Coronary artery (tissue), 2 donors: ENCODE data around the gene R3HDML.
"Not testable (repeated sequence)": the region's sequence is repeated elsewhere in the genome, so short reads cannot be mapped to it uniquely, and the experiment has no call there.

Experiments
- DNase-seq: peaks from one replicate; pipeline ENCODE4 v3.0.0-alpha.2; 2017; ENCODE audit warnings: low spot score
- H3K27ac ChIP-seq, 2 donors: fragments of 200-600 bp; sonication (generic); one replicate each; pipeline ENCODE4 v1.5.1; 2016 to 2019
- H3K4me3 ChIP-seq: fragments of 200-600 bp; sonication (generic); 2 replicates; pipeline ENCODE4 v1.5.1; 2016; ENCODE audit warnings: mild to moderate bottlenecking, moderate library complexity
- CTCF ChIP-seq: fragments of 200-600 bp; sonication (generic); IDR thresholded peaks from one replicate; pipeline ENCODE4 v1.5.1; 2019; ENCODE audit warnings: antibody characterized with exemption

The R3HDML gene

GRCh38 chr20:44310664-44311639, 25.9 kb upstream of the R3HDML start, which contains the start of gene FITM2:
TSS of gene FITM2 (minus strand) at chr20:44311202. CDS start at chr20:44311148, 54 bp downstream.
- DNase-seq = peak; percentile 97
- H3K4me3 ChIP-seq = peak within 1 kb of the TSS; percentile 97
- peak within 1 kb of the TSS; percentile 52 to 85 for H3K27ac ChIP-seq
- peak; percentile 94 for TF ChIP-seq CTCF

GRCh38 chr20:44314870-44315269, 22.0 kb upstream of the R3HDML start:
- no peak for DNase-seq
- TF ChIP-seq CTCF = no peak
- Histone ChIP-seq H3K27ac (no peak overlapping the region), H3K4me3 (no peak overlapping the region)

GRCh38 chr20:44319839-44320422, 16.9 kb upstream of the R3HDML start:
- Histone ChIP-seq H3K4me3 (no peak overlapping the region), H3K27ac (no peak overlapping the region)
- TF ChIP-seq CTCF = no peak
- no peak for DNase-seq

GRCh38 chr20:44324343-44324742, 12.5 kb upstream of the R3HDML start:
- TF ChIP-seq CTCF = no peak
- no peak for DNase-seq
- no peak overlapping the region for H3K4me3 ChIP-seq
- no peak overlapping the region for H3K27ac ChIP-seq

- Histone ChIP-seq H3K4me3 (peak overlapping the region; percentile 61), H3K27ac (no peak overlapping the region)
- no peak for DNase-seq
- TF ChIP-seq CTCF = no peak
These were observed 10.3 kb upstream of the R3HDML start for GRCh38 chr20:44326391-44327159.

GRCh38 chr20:44327748-44328147, 9.1 kb upstream of the R3HDML start:
- not testable (repeated sequence) for H3K27ac ChIP-seq, DNase-seq, H3K4me3 ChIP-seq

- TF ChIP-seq CTCF = no peak
- DNase-seq = no peak
- H3K4me3 ChIP-seq = no peak overlapping the region
- no peak overlapping the region for H3K27ac ChIP-seq
These were observed 8.4 kb upstream of the R3HDML start for GRCh38 chr20:44328428-44328827.
